ENCODE results near the gene SSBP2.

SSBP2 gene

GRCh38 chr5:81393783-81394718, 356.8 kb downstream of the SSBP2 start, which contains the start of gene ACOT12:
Gene ACOT12 (minus strand): TSS chr5:81394134. CDS start chr5:81394114, 20 bp downstream.
- peak; percentile 27 for DNase-seq (ENCODE audit: low spot score)

GRCh38 chr5:81393430-81393782, 357.5 kb downstream of the SSBP2 start:
- no peak for DNase-seq (ENCODE audit: low spot score)

GRCh38 chr5:81389025-81389424, 361.9 kb downstream of the SSBP2 start:
- DNase-seq (ENCODE audit: low spot score), result no peak

- no peak for DNase-seq (ENCODE audit: low spot score)
Measured at GRCh38 chr5:81388169-81388568, 362.7 kb downstream of the SSBP2 start.

- no peak for DNase-seq (ENCODE audit: low spot score)
Measured at GRCh38 chr5:81383867-81384266, 367.0 kb downstream of the SSBP2 start.

- DNase-seq (ENCODE audit: low spot score), result no peak
Measured at GRCh38 chr5:81371354-81371876, 379.5 kb downstream of the SSBP2 start.

- no peak for DNase-seq (ENCODE audit: low spot score)
Measured at GRCh38 chr5:81370912-81371311, 380.0 kb downstream of the SSBP2 start.

- DNase-seq (ENCODE audit: low spot score), result no peak
Measured at GRCh38 chr5:81365541-81365940, 385.4 kb downstream of the SSBP2 start.

GRCh38 chr5:81363093-81363871, 387.6 kb downstream of the SSBP2 start:
- no peak for DNase-seq (ENCODE audit: low spot score)

Measured in SK-N-DZ (cell line).